Panc1 (cell line): ENCODE data around the gene CDK8. TPM values are rescaled to one million over a fixed set of nuclear protein-coding genes. Genes with fewer than 3 reads are reported as not detected.

Experiments
- ATAC-seq: fragments of 200-7000 bp; cut with Tn5 transposase; 2 replicates; pipeline ENCODE4 v1.9.1; 2020; ENCODE audit warnings: mild to moderate bottlenecking, moderate library complexity
- BruUV-seq: library from RNA; stranded (reverse); fragments of 400-500 nt; replicated peaks from 2 replicates; lab custom pipeline; 2021; lab: Mats Ljungman, UMichigan
- CTCF ChIA-PET: fragments of 300-600 bp; sonication (Branson Sonifier 250); formaldehyde crosslinking; loops from one replicate; lab custom pipeline; 2022; ENCODE audit warnings: antibody characterized with exemption; lab: Charles Lee
- POLR2A ChIA-PET: fragments of 300-600 bp; sonication (Branson Sonifier 250); formaldehyde crosslinking; loops from one replicate; lab custom pipeline; 2022; ENCODE audit warnings: antibody characterized with exemption; lab: Charles Lee
- DNase-seq: peaks from one replicate; pipeline ENCODE4 v3.0.0-alpha.2; 2010; ENCODE audit warnings: low read depth, low spot score
- H3K27ac ChIP-seq: 2 replicates; pipeline ENCODE4 v1.5.1; 2011; ENCODE audit warnings: mild to moderate bottlenecking, low read length, inconsistent platforms
- H3K27me3 ChIP-seq: fragments of 200-500 bp; sonication (Bioruptor generic); 2 replicates; pipeline ENCODE4 v1.6.0; 2014; ENCODE audit warnings: low read length, inconsistent platforms; ENCODE audit not compliant: control insufficient read depth, insufficient read depth
- H3K36me3 ChIP-seq: fragments of 200-500 bp; sonication (Bioruptor generic); 2 replicates; pipeline ENCODE4 v1.5.1; 2014; ENCODE audit warnings: inconsistent platforms, mild to moderate bottlenecking, low read length, moderate library complexity; ENCODE audit not compliant: control insufficient read depth, insufficient read depth
- H3K4me1 ChIP-seq: 2 replicates; pipeline ENCODE4 v1.5.1; 2011; ENCODE audit warnings: inconsistent platforms, mild to moderate bottlenecking, low read length, moderate library complexity; ENCODE audit not compliant: control insufficient read depth, insufficient read depth
- H3K4me3 ChIP-seq, 2 experiments: 2 replicates each; pipeline ENCODE4 v1.5.1; 2011 to 2012; ENCODE audit warnings: low read depth in 2 of 2, low read length in 2 of 2, mild to moderate bottlenecking in 2 of 2, inconsistent platforms in 1 of 2, moderate library complexity in 1 of 2
- H3K9me3 ChIP-seq: fragments of 200-500 bp; sonication (Bioruptor generic); 2 replicates; pipeline ENCODE4 v1.5.1; 2014; ENCODE audit warnings: low read depth, mild to moderate bottlenecking, inconsistent platforms, low read length, moderate library complexity; ENCODE audit not compliant: control insufficient read depth, insufficient read depth
- CTCF ChIP-seq: fragments of 450-650 bp; IDR thresholded peaks from 2 replicates; pipeline ENCODE4 v1.5.1; 2017; ENCODE audit warnings: mild to moderate bottlenecking
- POLR2AphosphoS5 ChIP-seq: IDR thresholded peaks from 2 replicates; pipeline ENCODE4 v1.6.1; 2012; ENCODE audit warnings: mild to moderate bottlenecking, low read depth, low read length, moderate library complexity
- REST ChIP-seq, 2 experiments: IDR thresholded peaks; 2 replicates each; pipeline ENCODE4 v1.6.1; 2011 to 2012; ENCODE audit warnings: low read depth in 2 of 2, control low read depth in 1 of 2, low read length in 1 of 2, mild to moderate bottlenecking in 1 of 2, moderate library complexity in 1 of 2; ENCODE audit not compliant: insufficient read depth in 1 of 2
- SIN3A ChIP-seq: IDR thresholded peaks from 2 replicates; pipeline ENCODE4 v1.6.1; 2012; ENCODE audit warnings: low read depth, mild to moderate bottlenecking, low read length, moderate library complexity, borderline replicate concordance; ENCODE audit not compliant: insufficient read depth
- TCF7L2 ChIP-seq: IDR thresholded peaks from 2 replicates; pipeline ENCODE4 v1.6.1; 2011; ENCODE audit warnings: mild to moderate bottlenecking, low read depth, low read length, inconsistent platforms
- in situ Hi-C: cut with HindIII; loops from 2 replicates; pipeline ENCODE4 v1.10.0; 2016; ENCODE audit warnings: low sequenced_read_pairs, low pct_unique_long_range_greater_than_20kb
- intact Hi-C: fragments of 100-400 bp; cut with micrococcal nuclease; formaldehyde crosslinking; loops from one replicate; pipeline ENCODE4 v1.10.0; 2022; ENCODE audit not compliant: unreplicated experiment
- total RNA-seq: library from RNA; stranded (reverse); gene quantifications from one replicate; pipeline ENCODE4 v1.2.1, GENCODE V29; 2021; ENCODE audit not compliant: unreplicated experiment

Gene CDK8
- total RNA-seq, 1 experiment from 2014 or later, result 14.9 TPM

DNA sequence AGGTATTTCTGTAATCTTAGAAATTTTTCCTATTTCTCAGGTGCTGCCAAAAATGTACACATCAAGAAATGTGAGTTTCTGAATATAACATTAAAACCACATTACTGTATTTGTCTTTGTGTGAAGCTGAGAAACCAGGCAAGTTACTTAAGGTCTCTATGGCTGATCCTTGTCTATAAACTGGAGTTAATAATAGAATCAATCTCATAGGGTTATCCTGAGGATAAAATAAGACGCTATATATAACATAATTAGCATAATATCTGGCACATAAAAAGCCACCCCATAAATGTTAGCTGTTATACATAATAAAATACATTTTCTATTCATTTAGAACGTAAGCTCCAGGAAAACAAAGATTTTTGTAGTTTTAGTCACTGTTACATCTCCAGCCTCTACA lies 37.9 kb upstream of the CDK8 start:
- intact Hi-C loops (no loop called here), in situ Hi-C loops (no loop called here)
- no peak for ATAC-seq
- no peak for DNase-seq
- CTCF ChIA-PET, result no interaction called here
- H3K9me3 ChIP-seq, result no peaks in the 10 kb centered on the region
- BruUV-seq, result no TSS peak
- H3K4me3 ChIP-seq, result no peak overlapping the region
- TF ChIP-seq SIN3A (no peak), TCF7L2 (no peak), REST (IDR thresholded peaks at IDR 0.05; ENCODE audit: insufficient read depth in 1 of 2, low read depth in 2 of 2, low read length in 1 of 2) (no peak), POLR2AphosphoS5 (no peak), CTCF (no peak)
- no peaks in the 10 kb centered on the region for H3K27me3 ChIP-seq
- no peak overlapping the region for H3K27ac ChIP-seq
- H3K4me1 ChIP-seq, result peaks cover 6% of the 10 kb centered on the region
- H3K36me3 ChIP-seq, result peaks cover 58% of the 10 kb centered on the region
- POLR2A ChIA-PET, result no interaction called here

DNA sequence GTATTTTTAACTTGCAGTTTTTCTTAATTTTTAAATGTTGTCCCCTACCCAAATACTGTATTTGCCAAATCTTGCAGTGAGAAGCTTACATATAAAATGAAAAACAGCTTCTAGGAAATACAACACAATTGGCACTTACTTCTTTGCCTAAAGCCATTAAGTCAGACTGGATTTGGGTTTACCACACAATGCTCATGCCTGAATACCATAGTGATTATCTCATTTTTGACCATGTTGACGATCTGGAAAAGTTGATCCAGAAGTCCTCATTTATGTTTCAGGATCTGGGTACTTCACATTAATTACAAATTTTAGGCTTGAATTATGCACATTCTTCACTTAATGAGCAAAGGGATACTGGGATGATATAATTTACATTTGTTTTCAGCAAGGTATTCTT lies 34.2 kb upstream of the CDK8 start:
- ChIA-PET CTCF (no interaction called here), POLR2A (no interaction called here)
- H3K4me1 ChIP-seq, result peaks cover 10% of the 10 kb centered on the region
- no TSS peak for BruUV-seq
- no peaks in the 10 kb centered on the region for H3K27me3 ChIP-seq
- intact Hi-C loops, result no loop called here
- H3K9me3 ChIP-seq, result no peaks in the 10 kb centered on the region
- H3K36me3 ChIP-seq, result peaks cover 44% of the 10 kb centered on the region
- ATAC-seq (no peak), DNase-seq (no peak)
- no peak for TF ChIP-seq REST (IDR thresholded peaks at IDR 0.05; ENCODE audit: insufficient read depth in 1 of 2, low read depth in 2 of 2, low read length in 1 of 2)
- TF ChIP-seq CTCF, result no peak
- TF ChIP-seq SIN3A, result no peak
- H3K4me3 ChIP-seq, result no peak overlapping the region
- H3K27ac ChIP-seq, result no peak overlapping the region
- in situ Hi-C loops, result no loop called here
